Activated T-helper 17 cell treated with anti-CD3 and anti-CD28 coated beads, Interleukin-2, amount 50 U/mL, for 72 hours (primary cell): ENCODE results near the gene C2orf72. TPM values are rescaled to one million over a fixed set of nuclear protein-coding genes. Genes with fewer than 3 reads are reported as not detected.
"Not testable (repeated sequence)": the region's sequence is repeated elsewhere in the genome, so short reads cannot be mapped to it uniquely, and the experiment has no call there.

Source experiments
- ATAC-seq: fragments of 150-1000 bp; cut with Tn5 transposase; replicated peaks from 2 replicates; pipeline ENCODE4 v1.10.0; 2021; ENCODE audit warnings: mild to moderate bottlenecking, moderate library complexity
- H3K27ac Mint-ChIP-seq: one replicate; pipeline ENCODE4 v1.8.0; 2022; ENCODE audit warnings: mixed read lengths
- H3K27me3 Mint-ChIP-seq: one replicate; pipeline ENCODE4 v1.8.0; 2022; ENCODE audit warnings: mixed read lengths
- H3K36me3 Mint-ChIP-seq: one replicate; pipeline ENCODE4 v1.8.0; 2022; ENCODE audit warnings: low read depth, mild to moderate bottlenecking, mixed read lengths
- H3K4me1 Mint-ChIP-seq: one replicate; pipeline ENCODE4 v1.8.0; 2022; ENCODE audit warnings: mixed read lengths
- H3K4me3 Mint-ChIP-seq: one replicate; pipeline ENCODE4 v1.8.0; 2022; ENCODE audit warnings: mild to moderate bottlenecking, mixed read lengths
- H3K9me3 Mint-ChIP-seq: one replicate; pipeline ENCODE4 v1.8.0; 2022; ENCODE audit warnings: mixed read lengths
- total RNA-seq, 2 donors: library from RNA; stranded (reverse); gene quantifications; one replicate each; pipeline ENCODE4 v1.2.3, GENCODE V29; 2022

Gene C2orf72
- total RNA-seq, 2 donors from 2014 or later = 0.48 to 3.3 TPM

- no peak overlapping the region for H3K4me3 Mint-ChIP-seq
- no peak for ATAC-seq
- H3K9me3 Mint-ChIP-seq = peaks cover 5% of the 10 kb centered on the region
- no peak overlapping the region for H3K27ac Mint-ChIP-seq
- peaks cover 16% of the 10 kb centered on the region for H3K27me3 Mint-ChIP-seq
- H3K36me3 Mint-ChIP-seq = no peaks in the 10 kb centered on the region
- H3K4me1 Mint-ChIP-seq = no peaks in the 10 kb centered on the region
These were observed 29.8 kb upstream of the C2orf72 start for GRCh38 chr2:231007286-231008098.

GRCh38 chr2:231008131-231008530 lies 29.2 kb upstream of the C2orf72 start:
- no peak overlapping the region for H3K27ac Mint-ChIP-seq
- peaks cover 5% of the 10 kb centered on the region for H3K9me3 Mint-ChIP-seq
- peaks cover 15% of the 10 kb centered on the region for H3K27me3 Mint-ChIP-seq
- H3K4me3 Mint-ChIP-seq = no peak overlapping the region
- no peaks in the 10 kb centered on the region for H3K4me1 Mint-ChIP-seq
- no peak for ATAC-seq
- no peaks in the 10 kb centered on the region for H3K36me3 Mint-ChIP-seq

GRCh38 chr2:231009236-231009919 lies 27.9 kb upstream of the C2orf72 start:
- H3K9me3 Mint-ChIP-seq = peaks cover 5% of the 10 kb centered on the region
- no peaks in the 10 kb centered on the region for H3K4me1 Mint-ChIP-seq
- no peak overlapping the region for H3K4me3 Mint-ChIP-seq
- no peaks in the 10 kb centered on the region for H3K36me3 Mint-ChIP-seq
- no peak overlapping the region for H3K27ac Mint-ChIP-seq
- peaks cover 14% of the 10 kb centered on the region for H3K27me3 Mint-ChIP-seq
- ATAC-seq = no peak

- ATAC-seq = no peak
- Mint-ChIP-seq H3K4me3 (no peak overlapping the region), H3K27me3 (peaks cover 18% of the 10 kb centered on the region), H3K4me1 (no peaks in the 10 kb centered on the region), H3K9me3 (no peaks in the 10 kb centered on the region), H3K27ac (no peak overlapping the region), H3K36me3 (no peaks in the 10 kb centered on the region)
These were observed 27.1 kb upstream of the C2orf72 start for GRCh38 chr2:231010201-231010730.

GRCh38 chr2:231011526-231011925 lies 25.8 kb upstream of the C2orf72 start:
- no peaks in the 10 kb centered on the region for H3K4me1 Mint-ChIP-seq
- H3K4me3 Mint-ChIP-seq = no peak overlapping the region
- H3K36me3 Mint-ChIP-seq = no peaks in the 10 kb centered on the region
- no peak overlapping the region for H3K27ac Mint-ChIP-seq
- H3K27me3 Mint-ChIP-seq = peaks cover 18% of the 10 kb centered on the region
- no peak for ATAC-seq
- H3K9me3 Mint-ChIP-seq = no peaks in the 10 kb centered on the region

GRCh38 chr2:231012463-231012862 lies 24.9 kb upstream of the C2orf72 start:
- H3K4me3 Mint-ChIP-seq = no peak overlapping the region
- no peak for ATAC-seq
- H3K9me3 Mint-ChIP-seq = no peaks in the 10 kb centered on the region
- no peak overlapping the region for H3K27ac Mint-ChIP-seq
- H3K27me3 Mint-ChIP-seq = peaks cover 24% of the 10 kb centered on the region
- no peaks in the 10 kb centered on the region for H3K36me3 Mint-ChIP-seq
- no peaks in the 10 kb centered on the region for H3K4me1 Mint-ChIP-seq

GRCh38 chr2:231013820-231014219 lies 23.5 kb upstream of the C2orf72 start:
- no peak for ATAC-seq
- H3K27ac Mint-ChIP-seq = no peak overlapping the region
- H3K9me3 Mint-ChIP-seq = no peaks in the 10 kb centered on the region
- peaks cover 23% of the 10 kb centered on the region for H3K27me3 Mint-ChIP-seq
- no peak overlapping the region for H3K4me3 Mint-ChIP-seq
- H3K36me3 Mint-ChIP-seq = no peaks in the 10 kb centered on the region
- no peaks in the 10 kb centered on the region for H3K4me1 Mint-ChIP-seq

GRCh38 chr2:231015478-231015877 lies 21.8 kb upstream of the C2orf72 start:
- no peak overlapping the region for H3K27ac Mint-ChIP-seq
- no peaks in the 10 kb centered on the region for H3K4me1 Mint-ChIP-seq
- H3K9me3 Mint-ChIP-seq = no peaks in the 10 kb centered on the region
- H3K36me3 Mint-ChIP-seq = no peaks in the 10 kb centered on the region
- no peak for ATAC-seq
- H3K27me3 Mint-ChIP-seq = peaks cover 23% of the 10 kb centered on the region
- no peak overlapping the region for H3K4me3 Mint-ChIP-seq

GRCh38 chr2:231015926-231016325 lies 21.4 kb upstream of the C2orf72 start:
- no peaks in the 10 kb centered on the region for H3K36me3 Mint-ChIP-seq
- no peak overlapping the region for H3K4me3 Mint-ChIP-seq
- H3K27ac Mint-ChIP-seq = no peak overlapping the region
- no peaks in the 10 kb centered on the region for H3K9me3 Mint-ChIP-seq
- peaks cover 23% of the 10 kb centered on the region for H3K27me3 Mint-ChIP-seq
- ATAC-seq = no peak
- no peaks in the 10 kb centered on the region for H3K4me1 Mint-ChIP-seq

GRCh38 chr2:231016566-231017230 lies 20.6 kb upstream of the C2orf72 start:
- H3K36me3 Mint-ChIP-seq = no peaks in the 10 kb centered on the region
- no peak for ATAC-seq
- H3K27ac Mint-ChIP-seq = no peak overlapping the region
- H3K4me1 Mint-ChIP-seq = no peaks in the 10 kb centered on the region
- peaks cover 23% of the 10 kb centered on the region for H3K27me3 Mint-ChIP-seq
- no peaks in the 10 kb centered on the region for H3K9me3 Mint-ChIP-seq
- H3K4me3 Mint-ChIP-seq = no peak overlapping the region

GRCh38 chr2:231017231-231017598 lies 20.1 kb upstream of the C2orf72 start:
- Mint-ChIP-seq H3K27me3 (peaks cover 20% of the 10 kb centered on the region), H3K9me3 (no peaks in the 10 kb centered on the region), H3K4me1 (no peaks in the 10 kb centered on the region), H3K4me3 (no peak overlapping the region), H3K27ac (no peak overlapping the region), H3K36me3 (no peaks in the 10 kb centered on the region)
- ATAC-seq = no peak

GRCh38 chr2:231018184-231018583 lies 19.1 kb upstream of the C2orf72 start:
- Mint-ChIP-seq H3K27ac (no peak overlapping the region), H3K9me3 (no peaks in the 10 kb centered on the region), H3K4me1 (no peaks in the 10 kb centered on the region), H3K36me3 (no peaks in the 10 kb centered on the region), H3K4me3 (no peak overlapping the region), H3K27me3 (peaks cover 16% of the 10 kb centered on the region)
- ATAC-seq = no peak

GRCh38 chr2:231025059-231025458 lies 12.3 kb upstream of the C2orf72 start:
- H3K36me3 Mint-ChIP-seq, ATAC-seq, H3K4me3 Mint-ChIP-seq, H3K27ac Mint-ChIP-seq, H3K9me3 Mint-ChIP-seq, H3K4me1 Mint-ChIP-seq, H3K27me3 Mint-ChIP-seq: not testable (repeated sequence)

GRCh38 chr2:231028889-231029288 lies 8.4 kb upstream of the C2orf72 start:
- no peak overlapping the region for H3K4me3 Mint-ChIP-seq
- no peak overlapping the region for H3K27ac Mint-ChIP-seq
- H3K36me3 Mint-ChIP-seq = no peaks in the 10 kb centered on the region
- ATAC-seq = no peak
- H3K27me3 Mint-ChIP-seq = peaks cover 9% of the 10 kb centered on the region
- no peaks in the 10 kb centered on the region for H3K4me1 Mint-ChIP-seq
- no peaks in the 10 kb centered on the region for H3K9me3 Mint-ChIP-seq

GRCh38 chr2:231029563-231029962 lies 7.8 kb upstream of the C2orf72 start:
- peak; percentile 39 for ATAC-seq
- Mint-ChIP-seq H3K27ac (no peak overlapping the region), H3K27me3 (peaks cover 6% of the 10 kb centered on the region), H3K4me1 (no peaks in the 10 kb centered on the region), H3K4me3 (no peak overlapping the region), H3K36me3 (no peaks in the 10 kb centered on the region), H3K9me3 (no peaks in the 10 kb centered on the region)
